Measurements from ENCODE around the gene ITGB4.

Gene ITGB4

DNA sequence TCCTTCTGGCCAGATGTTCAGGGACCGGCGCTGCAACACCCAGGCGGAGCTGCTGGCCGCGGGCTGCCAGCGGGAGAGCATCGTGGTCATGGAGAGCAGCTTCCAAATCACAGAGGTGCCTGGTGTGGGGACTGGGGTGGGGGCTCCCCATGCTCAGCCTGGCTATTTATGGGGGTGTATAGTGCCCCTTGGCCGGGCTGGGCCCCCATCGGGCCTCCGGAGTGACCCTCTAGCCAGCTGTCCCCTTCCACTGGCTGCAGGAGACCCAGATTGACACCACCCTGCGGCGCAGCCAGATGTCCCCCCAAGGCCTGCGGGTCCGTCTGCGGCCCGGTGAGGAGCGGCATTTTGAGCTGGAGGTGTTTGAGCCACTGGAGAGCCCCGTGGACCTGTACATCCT is 6.1 kb downstream of the ITGB4 start:
- Mint-ChIP-seq H3K27ac (ENCODE audit: low read depth) (no peak overlapping the region), H3K4me3 (no peak overlapping the region), H3K27me3 (no peaks in the 10 kb centered on the region), H3K9me3 (no peaks in the 10 kb centered on the region), H3K36me3 (ENCODE audit: insufficient read depth) (no peaks in the 10 kb centered on the region), H3K4me1 (no peaks in the 10 kb centered on the region)
- ATAC-seq (replicated peaks; ENCODE audit: extremely low read depth, poor library complexity, severe bottlenecking) (no peak), DNase-seq (ENCODE audit: low spot score in 2 of 2) (no peak)

DNA sequence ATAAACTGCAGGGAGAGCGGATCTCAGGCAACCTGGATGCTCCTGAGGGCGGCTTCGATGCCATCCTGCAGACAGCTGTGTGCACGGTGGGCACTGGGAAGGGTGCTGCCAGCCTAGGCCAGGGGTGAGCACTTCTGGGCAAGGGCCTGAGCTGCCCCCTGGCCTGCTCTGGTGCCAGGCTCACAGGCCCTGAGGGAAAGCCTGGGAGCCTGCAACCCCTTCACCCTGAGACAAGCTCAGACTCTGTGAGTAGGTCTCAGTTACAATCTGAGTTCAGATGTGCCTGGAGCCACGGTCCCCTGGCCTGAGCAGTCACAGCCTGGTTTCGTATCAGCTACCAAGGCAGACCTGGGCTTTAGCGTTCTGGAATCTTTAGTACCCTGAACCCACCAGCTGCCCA is 8.1 kb downstream of the ITGB4 start:
- ATAC-seq (replicated peaks; ENCODE audit: extremely low read depth, poor library complexity, severe bottlenecking) (no peak), DNase-seq (ENCODE audit: low spot score in 2 of 2) (no peak)
- H3K27ac Mint-ChIP-seq (ENCODE audit: low read depth), result no peak overlapping the region
- H3K27me3 Mint-ChIP-seq, result no peaks in the 10 kb centered on the region
- peaks cover 3% of the 10 kb centered on the region for H3K4me1 Mint-ChIP-seq
- no peak overlapping the region for H3K4me3 Mint-ChIP-seq
- no peaks in the 10 kb centered on the region for H3K9me3 Mint-ChIP-seq
- no peaks in the 10 kb centered on the region for H3K36me3 Mint-ChIP-seq (ENCODE audit: insufficient read depth)

GRCh38 chr17:75730065-75730464 is 8.8 kb downstream of the ITGB4 start:
- Mint-ChIP-seq H3K27me3 (no peaks in the 10 kb centered on the region), H3K27ac (ENCODE audit: low read depth) (no peak overlapping the region), H3K9me3 (no peaks in the 10 kb centered on the region), H3K4me1 (peaks cover 8% of the 10 kb centered on the region), H3K4me3 (no peak overlapping the region), H3K36me3 (ENCODE audit: insufficient read depth) (no peaks in the 10 kb centered on the region)
- DNase-seq (ENCODE audit: low spot score in 2 of 2) (no peak), ATAC-seq (replicated peaks; ENCODE audit: extremely low read depth, poor library complexity, severe bottlenecking) (no peak)

DNA sequence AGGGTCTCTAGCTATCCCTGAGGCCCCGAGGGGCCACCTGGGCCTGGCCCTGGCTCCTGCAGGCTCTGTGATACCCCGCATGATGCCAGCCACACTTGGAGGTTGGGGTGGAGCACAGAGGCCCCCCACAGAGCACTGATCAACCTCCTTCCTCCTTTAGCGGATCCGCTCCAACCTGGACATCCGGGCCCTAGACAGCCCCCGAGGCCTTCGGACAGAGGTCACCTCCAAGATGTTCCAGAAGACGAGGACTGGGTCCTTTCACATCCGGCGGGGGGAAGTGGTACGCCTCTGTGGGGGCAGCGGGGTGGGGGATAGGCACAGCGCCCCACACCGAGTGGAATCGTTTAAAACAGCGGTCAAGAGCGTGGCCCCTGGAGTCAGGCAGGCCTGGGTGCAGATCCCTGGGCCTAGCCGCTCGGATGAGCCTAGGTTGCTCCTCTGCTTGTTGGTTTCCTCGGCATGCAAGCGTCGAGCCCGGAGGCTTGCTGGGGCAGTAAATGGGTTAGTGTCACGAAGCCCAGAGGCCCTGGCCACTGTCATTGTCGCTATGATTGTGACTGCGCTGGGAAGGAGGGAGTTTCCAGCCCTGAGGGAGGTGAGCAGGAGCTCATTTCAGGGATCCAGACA is 9.9 kb downstream of the ITGB4 start:
- Mint-ChIP-seq H3K27ac (ENCODE audit: low read depth) (no peak overlapping the region), H3K27me3 (no peaks in the 10 kb centered on the region), H3K4me3 (no peak overlapping the region), H3K36me3 (ENCODE audit: insufficient read depth) (no peaks in the 10 kb centered on the region), H3K4me1 (peaks cover 8% of the 10 kb centered on the region), H3K9me3 (no peaks in the 10 kb centered on the region)
- no peak for ATAC-seq (replicated peaks; ENCODE audit: extremely low read depth, poor library complexity, severe bottlenecking)
- DNase-seq (ENCODE audit: low spot score in 2 of 2), result no peak

GRCh38 chr17:75731716-75732498 is 10.6 kb downstream of the ITGB4 start:
- Mint-ChIP-seq H3K36me3 (ENCODE audit: insufficient read depth) (no peaks in the 10 kb centered on the region), H3K27me3 (no peaks in the 10 kb centered on the region), H3K9me3 (no peaks in the 10 kb centered on the region), H3K27ac (ENCODE audit: low read depth) (peak overlapping the region; percentile 55), H3K4me3 (no peak overlapping the region), H3K4me1 (peaks cover 8% of the 10 kb centered on the region)
- DNase-seq (ENCODE audit: low spot score in 2 of 2) (no peak), ATAC-seq (replicated peaks; ENCODE audit: extremely low read depth, poor library complexity, severe bottlenecking) (no peak)

GRCh38 chr17:75733471-75733870 is 12.2 kb downstream of the ITGB4 start:
- H3K4me1 Mint-ChIP-seq, result peaks cover 8% of the 10 kb centered on the region
- H3K27ac Mint-ChIP-seq (ENCODE audit: low read depth), result no peak overlapping the region
- H3K9me3 Mint-ChIP-seq, result no peaks in the 10 kb centered on the region
- DNase-seq (ENCODE audit: low spot score in 2 of 2) (no peak), ATAC-seq (replicated peaks; ENCODE audit: extremely low read depth, poor library complexity, severe bottlenecking) (no peak)
- no peaks in the 10 kb centered on the region for H3K36me3 Mint-ChIP-seq (ENCODE audit: insufficient read depth)
- H3K4me3 Mint-ChIP-seq, result no peak overlapping the region
- no peaks in the 10 kb centered on the region for H3K27me3 Mint-ChIP-seq

DNA sequence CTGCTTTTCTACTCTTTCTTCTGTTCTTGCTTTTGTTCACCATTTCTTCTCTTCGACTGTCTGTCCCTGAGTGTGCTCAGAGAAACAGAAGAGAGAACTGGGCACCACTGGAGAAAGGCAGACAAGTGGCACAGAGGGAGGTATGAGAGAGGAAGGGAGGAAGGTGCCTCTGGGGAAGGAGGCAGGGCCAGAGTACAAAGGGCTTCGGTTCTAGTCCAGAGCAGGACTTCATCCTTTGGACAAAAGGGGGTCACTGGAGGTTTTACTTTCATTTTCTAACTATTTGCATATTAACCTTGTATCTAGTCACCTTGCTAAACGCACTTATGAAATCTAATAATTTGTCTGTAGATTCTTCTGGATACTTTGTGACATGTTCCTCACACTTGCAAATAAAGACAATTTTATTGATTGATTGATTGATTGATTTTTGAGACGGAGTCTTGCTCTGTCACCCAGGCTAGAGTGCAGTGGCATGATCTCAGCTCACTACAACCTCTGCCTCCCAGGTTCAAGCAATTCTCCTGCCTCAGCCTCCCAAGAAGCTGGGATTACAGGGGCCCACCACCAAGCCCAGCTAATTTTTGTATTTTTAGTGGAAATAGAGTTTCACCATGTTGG is 13.5 kb downstream of the ITGB4 start:
- H3K27me3 Mint-ChIP-seq, result no peaks in the 10 kb centered on the region
- peak overlapping the region; percentile 16 for H3K27ac Mint-ChIP-seq (ENCODE audit: low read depth)
- ATAC-seq (replicated peaks; ENCODE audit: extremely low read depth, poor library complexity, severe bottlenecking) (no peak), DNase-seq (ENCODE audit: low spot score in 2 of 2) (no peak)
- no peaks in the 10 kb centered on the region for H3K9me3 Mint-ChIP-seq
- peaks cover 8% of the 10 kb centered on the region for H3K4me1 Mint-ChIP-seq
- H3K36me3 Mint-ChIP-seq (ENCODE audit: insufficient read depth), result no peaks in the 10 kb centered on the region
- no peak overlapping the region for H3K4me3 Mint-ChIP-seq

DNA sequence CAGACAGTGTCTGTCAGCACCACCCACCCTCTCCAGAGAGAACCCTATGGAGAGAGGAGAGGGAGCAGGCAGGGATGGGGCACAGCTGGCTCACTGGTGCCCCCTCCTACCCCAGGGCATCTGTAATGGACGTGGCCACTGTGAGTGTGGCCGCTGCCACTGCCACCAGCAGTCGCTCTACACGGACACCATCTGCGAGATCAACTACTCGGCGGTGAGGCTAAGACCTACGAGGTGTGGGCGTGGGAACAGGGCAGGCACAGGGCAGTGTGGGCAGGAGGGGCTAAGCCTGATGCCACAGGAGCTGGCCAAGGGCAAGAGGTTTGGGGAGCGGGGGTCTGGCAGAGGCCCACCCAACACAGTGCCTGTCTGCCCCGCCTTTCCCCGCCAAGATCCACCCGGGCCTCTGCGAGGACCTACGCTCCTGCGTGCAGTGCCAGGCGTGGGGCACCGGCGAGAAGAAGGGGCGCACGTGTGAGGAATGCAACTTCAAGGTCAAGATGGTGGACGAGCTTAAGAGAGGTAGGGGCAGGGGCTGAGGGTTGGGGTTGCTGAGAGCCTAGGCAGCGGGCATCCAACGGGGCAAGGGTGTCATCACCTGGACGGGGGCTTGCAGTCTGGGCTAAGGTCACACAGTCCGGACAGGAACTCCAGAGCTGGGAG is 15.0 kb downstream of the ITGB4 start:
- ATAC-seq (replicated peaks; ENCODE audit: extremely low read depth, poor library complexity, severe bottlenecking) (no peak), DNase-seq (ENCODE audit: low spot score in 2 of 2) (no peak)
- H3K36me3 Mint-ChIP-seq (ENCODE audit: insufficient read depth), result no peaks in the 10 kb centered on the region
- no peak overlapping the region for H3K27ac Mint-ChIP-seq (ENCODE audit: low read depth)
- no peak overlapping the region for H3K4me3 Mint-ChIP-seq
- H3K9me3 Mint-ChIP-seq, result no peaks in the 10 kb centered on the region
- H3K4me1 Mint-ChIP-seq, result peaks cover 8% of the 10 kb centered on the region
- no peaks in the 10 kb centered on the region for H3K27me3 Mint-ChIP-seq

DNA sequence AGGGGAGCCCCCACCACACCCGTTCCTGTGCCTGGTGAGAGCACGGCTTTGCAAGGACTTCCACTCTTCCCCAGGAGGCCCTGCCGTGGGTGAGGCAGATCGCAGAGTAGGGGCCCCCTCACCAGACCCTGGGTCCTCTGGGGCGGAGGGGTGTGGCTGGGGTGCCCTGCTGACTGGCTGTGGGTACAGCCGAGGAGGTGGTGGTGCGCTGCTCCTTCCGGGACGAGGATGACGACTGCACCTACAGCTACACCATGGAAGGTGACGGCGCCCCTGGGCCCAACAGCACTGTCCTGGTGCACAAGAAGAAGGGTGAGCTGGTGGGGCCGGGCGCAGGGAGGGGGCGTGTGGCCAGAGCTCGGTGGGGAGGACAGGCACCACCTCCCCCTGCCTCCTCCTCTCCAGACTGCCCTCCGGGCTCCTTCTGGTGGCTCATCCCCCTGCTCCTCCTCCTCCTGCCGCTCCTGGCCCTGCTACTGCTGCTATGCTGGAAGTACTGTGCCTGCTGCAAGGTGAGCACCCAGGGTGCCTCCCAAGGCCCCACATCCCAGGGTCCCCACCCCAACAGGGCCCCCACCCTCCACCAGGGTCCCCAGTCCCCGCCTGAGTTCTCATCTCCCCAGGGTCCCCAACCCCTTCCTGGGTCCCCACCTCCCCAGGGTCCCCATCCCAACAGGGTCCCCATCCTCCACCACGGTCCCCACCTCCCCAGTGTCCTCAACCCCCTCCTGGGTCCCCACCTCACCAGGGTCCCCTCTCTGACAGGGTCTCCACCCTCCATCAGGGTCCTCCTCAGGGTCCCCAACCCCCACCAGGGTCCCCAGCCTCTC is 16.1 kb downstream of the ITGB4 start:
- Mint-ChIP-seq H3K4me1 (peaks cover 8% of the 10 kb centered on the region), H3K27ac (ENCODE audit: low read depth) (no peak overlapping the region)
- no peak for ATAC-seq (replicated peaks; ENCODE audit: extremely low read depth, poor library complexity, severe bottlenecking)

DNA sequence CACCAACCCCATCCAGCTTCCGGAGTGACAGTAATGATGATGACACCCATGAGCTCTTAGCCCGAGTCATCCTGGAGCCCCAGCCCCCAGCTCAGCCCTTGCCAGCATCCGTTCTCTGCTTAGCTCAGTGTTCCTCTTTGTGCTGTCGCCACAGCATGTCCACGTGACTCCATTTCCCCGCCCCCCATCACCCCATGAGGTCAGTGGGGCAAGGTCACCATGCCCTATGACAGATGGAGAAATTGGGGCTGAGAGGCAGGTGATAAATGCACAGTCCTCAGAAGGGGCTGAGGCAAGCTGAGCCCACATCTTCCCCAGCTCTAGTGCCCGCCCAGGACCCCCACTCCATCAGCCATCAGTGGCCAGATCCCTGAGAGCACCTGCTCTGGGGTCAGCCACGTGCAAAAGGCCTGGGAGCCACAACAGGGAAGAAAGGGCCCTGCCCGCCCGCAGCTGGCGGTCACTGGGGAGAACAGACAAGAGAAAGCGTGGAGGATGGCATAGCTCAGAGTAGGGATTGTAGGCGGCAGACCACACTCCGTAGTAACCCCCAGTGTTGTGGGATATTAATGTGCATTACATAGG is 17.1 kb downstream of the ITGB4 start:
- no peak for DNase-seq (ENCODE audit: low spot score in 2 of 2)
- ATAC-seq (replicated peaks; ENCODE audit: extremely low read depth, poor library complexity, severe bottlenecking), result no peak
- Mint-ChIP-seq H3K36me3 (ENCODE audit: insufficient read depth) (no peaks in the 10 kb centered on the region), H3K4me1 (peaks cover 8% of the 10 kb centered on the region), H3K27ac (ENCODE audit: low read depth) (no peak overlapping the region), H3K9me3 (no peaks in the 10 kb centered on the region), H3K27me3 (no peaks in the 10 kb centered on the region), H3K4me3 (no peak overlapping the region)

More for the DNA sequence above, 16.1 kb downstream of the ITGB4 start:
- Mint-ChIP-seq H3K9me3 (no peaks in the 10 kb centered on the region), H3K36me3 (ENCODE audit: insufficient read depth) (no peaks in the 10 kb centered on the region), H3K4me3 (no peak overlapping the region), H3K27me3 (no peaks in the 10 kb centered on the region)
- DNase-seq (ENCODE audit: low spot score in 2 of 2), result no peak

GRCh38 chr17:75739174-75739573 is 17.9 kb downstream of the ITGB4 start:
- no peak overlapping the region for H3K4me3 Mint-ChIP-seq
- no peak overlapping the region for H3K27ac Mint-ChIP-seq (ENCODE audit: low read depth)
- no peaks in the 10 kb centered on the region for H3K27me3 Mint-ChIP-seq
- H3K4me1 Mint-ChIP-seq, result peaks cover 7% of the 10 kb centered on the region
- no peak for DNase-seq (ENCODE audit: low spot score in 2 of 2)
- ATAC-seq (replicated peaks; ENCODE audit: extremely low read depth, poor library complexity, severe bottlenecking), result no peak
- no peaks in the 10 kb centered on the region for H3K9me3 Mint-ChIP-seq
- H3K36me3 Mint-ChIP-seq (ENCODE audit: insufficient read depth), result no peaks in the 10 kb centered on the region

DNA sequence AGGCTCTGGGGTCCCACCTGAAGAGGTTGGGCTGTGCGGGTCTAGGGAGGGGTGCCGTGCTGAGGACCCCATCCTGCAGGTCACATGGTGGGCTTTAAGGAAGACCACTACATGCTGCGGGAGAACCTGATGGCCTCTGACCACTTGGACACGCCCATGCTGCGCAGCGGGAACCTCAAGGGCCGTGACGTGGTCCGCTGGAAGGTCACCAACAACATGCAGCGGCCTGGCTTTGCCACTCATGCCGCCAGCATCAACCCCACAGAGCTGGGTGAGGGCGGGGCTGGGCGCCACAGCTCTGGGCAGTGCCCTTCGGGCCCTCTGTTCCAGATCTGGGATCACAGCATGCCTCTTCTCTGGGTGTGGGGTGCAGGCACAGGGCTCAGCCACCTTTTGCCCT is 18.5 kb downstream of the ITGB4 start:
- DNase-seq (ENCODE audit: low spot score in 2 of 2), result no peak
- no peak for ATAC-seq (replicated peaks; ENCODE audit: extremely low read depth, poor library complexity, severe bottlenecking)
- no peak overlapping the region for H3K27ac Mint-ChIP-seq (ENCODE audit: low read depth)
- no peaks in the 10 kb centered on the region for H3K36me3 Mint-ChIP-seq (ENCODE audit: insufficient read depth)
- H3K4me3 Mint-ChIP-seq, result no peak overlapping the region
- no peaks in the 10 kb centered on the region for H3K27me3 Mint-ChIP-seq
- no peaks in the 10 kb centered on the region for H3K9me3 Mint-ChIP-seq
- peaks cover under 1% of the 10 kb centered on the region for H3K4me1 Mint-ChIP-seq
